ENCODE results near the gene PARD3. TPM values are rescaled to one million over a fixed set of nuclear protein-coding genes. Genes with fewer than 3 reads are reported as not detected.

Gene PARD3
- polyA plus RNA-seq, 1 donor from 2014 or later = 12.4 TPM

DNA sequence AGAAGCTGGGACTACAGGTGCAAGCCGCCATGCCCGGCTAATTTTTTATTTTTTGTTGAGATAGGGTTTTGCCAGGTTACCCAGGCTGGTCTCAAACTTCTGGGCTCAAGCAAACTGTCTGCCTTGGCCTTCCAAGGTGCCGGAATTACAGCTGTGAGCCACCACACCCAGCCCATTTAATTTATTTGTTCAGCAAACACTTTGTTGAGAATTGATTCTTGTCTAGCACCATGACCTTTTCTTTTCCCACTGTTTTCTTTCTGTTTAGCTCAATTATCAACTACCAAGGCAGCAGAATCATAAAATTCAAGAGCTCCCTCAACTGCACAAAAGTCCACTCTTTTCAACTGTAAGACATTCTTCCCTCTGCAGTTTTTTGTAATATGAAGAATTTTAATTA lies 47.8 kb upstream of the PARD3 start:
- no peaks in the 10 kb centered on the region for H3F3A ChIP-seq (ENCODE audit: insufficient read depth, low read length, poor library complexity, severe bottlenecking)
- H3K4me3 ChIP-seq (ENCODE audit: low read length) = no peak overlapping the region
- no peak overlapping the region for H3K9ac ChIP-seq (ENCODE audit: low read length)
- H4K20me1 ChIP-seq (ENCODE audit: insufficient read depth) = no peaks in the 10 kb centered on the region
- no peaks in the 10 kb centered on the region for H3K79me2 ChIP-seq (replicated peaks; ENCODE audit: insufficient read depth, low read length)
- H3K36me3 ChIP-seq (ENCODE audit: insufficient read depth, low read length) = no peaks in the 10 kb centered on the region
- no peak overlapping the region for H3K27ac ChIP-seq (ENCODE audit: low read length)
- TF ChIP-seq EZH2 (IDR thresholded peaks at IDR 0.05; ENCODE audit: borderline replicate concordance, insufficient read depth, low read length, poor library complexity, severe bottlenecking) = no peak
- TF ChIP-seq, protein P1, sequence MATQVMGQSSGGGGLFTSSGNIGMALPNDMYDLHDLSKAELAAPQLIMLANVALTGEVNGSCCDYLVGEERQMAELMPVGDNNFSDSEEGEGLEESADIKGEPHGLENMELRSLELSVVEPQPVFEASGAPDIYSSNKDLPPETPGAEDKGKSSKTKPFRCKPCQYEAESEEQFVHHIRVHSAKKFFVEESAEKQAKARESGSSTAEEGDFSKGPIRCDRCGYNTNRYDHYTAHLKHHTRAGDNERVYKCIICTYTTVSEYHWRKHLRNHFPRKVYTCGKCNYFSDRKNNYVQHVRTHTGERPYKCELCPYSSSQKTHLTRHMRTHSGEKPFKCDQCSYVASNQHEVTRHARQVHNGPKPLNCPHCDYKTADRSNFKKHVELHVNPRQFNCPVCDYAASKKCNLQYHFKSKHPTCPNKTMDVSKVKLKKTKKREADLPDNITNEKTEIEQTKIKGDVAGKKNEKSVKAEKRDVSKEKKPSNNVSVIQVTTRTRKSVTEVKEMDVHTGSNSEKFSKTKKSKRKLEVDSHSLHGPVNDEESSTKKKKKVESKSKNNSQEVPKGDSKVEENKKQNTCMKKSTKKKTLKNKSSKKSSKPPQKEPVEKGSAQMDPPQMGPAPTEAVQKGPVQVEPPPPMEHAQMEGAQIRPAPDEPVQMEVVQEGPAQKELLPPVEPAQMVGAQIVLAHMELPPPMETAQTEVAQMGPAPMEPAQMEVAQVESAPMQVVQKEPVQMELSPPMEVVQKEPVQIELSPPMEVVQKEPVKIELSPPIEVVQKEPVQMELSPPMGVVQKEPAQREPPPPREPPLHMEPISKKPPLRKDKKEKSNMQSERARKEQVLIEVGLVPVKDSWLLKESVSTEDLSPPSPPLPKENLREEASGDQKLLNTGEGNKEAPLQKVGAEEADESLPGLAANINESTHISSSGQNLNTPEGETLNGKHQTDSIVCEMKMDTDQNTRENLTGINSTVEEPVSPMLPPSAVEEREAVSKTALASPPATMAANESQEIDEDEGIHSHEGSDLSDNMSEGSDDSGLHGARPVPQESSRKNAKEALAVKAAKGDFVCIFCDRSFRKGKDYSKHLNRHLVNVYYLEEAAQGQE (IDR thresholded peaks at IDR 0.05; ENCODE audit: borderline replicate concordance) = no peak
- no peaks in the 10 kb centered on the region for H3K9me3 ChIP-seq (ENCODE audit: low read length)
- H3K9me2 ChIP-seq (ENCODE audit: insufficient read depth, low read length) = no peaks in the 10 kb centered on the region
- H3K4me2 ChIP-seq (ENCODE audit: low read length) = no peak overlapping the region
- no peak overlapping the region for H2AFZ ChIP-seq (ENCODE audit: low read depth, low read length)
- no peaks in the 10 kb centered on the region for H3K27me3 ChIP-seq (ENCODE audit: insufficient read depth, low read depth, low read length)

DNA sequence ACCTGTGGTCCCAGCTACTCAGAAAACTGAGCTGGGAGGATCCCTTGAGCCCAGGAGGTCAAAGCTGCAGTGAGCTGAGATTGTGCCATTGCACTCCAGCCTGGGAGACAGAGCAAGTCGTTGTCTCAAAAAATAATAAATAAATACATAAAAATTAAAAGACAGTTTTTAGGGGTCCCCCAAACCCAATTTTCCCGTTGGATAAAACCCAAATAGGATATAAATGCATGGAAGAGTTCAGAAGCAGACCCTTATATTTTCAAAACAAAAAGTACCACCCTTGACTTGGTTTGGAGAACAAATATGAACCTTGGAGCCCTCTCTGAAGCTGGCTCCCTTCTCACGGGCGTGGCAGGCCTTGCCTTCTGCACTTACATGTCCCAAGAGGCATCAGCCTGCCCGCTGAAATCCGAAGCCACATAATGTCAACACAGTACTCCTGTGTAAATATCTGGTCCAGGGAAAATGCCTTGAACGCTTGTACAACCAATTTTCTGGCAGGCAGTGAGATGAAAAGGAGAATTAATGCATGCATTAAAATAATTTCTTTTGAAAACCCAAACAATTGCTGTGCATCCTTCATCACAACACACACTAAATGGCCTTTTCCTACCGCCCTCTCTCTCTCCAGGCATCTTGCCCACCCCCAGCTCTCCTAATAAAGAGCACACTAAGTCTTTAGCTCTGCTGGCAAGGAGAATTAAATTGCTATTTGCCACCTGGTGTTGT lies 46.4 kb upstream of the PARD3 start:
- Histone ChIP-seq H3K9me2 (ENCODE audit: insufficient read depth, low read length) (no peaks in the 10 kb centered on the region), H3K4me3 (ENCODE audit: low read length) (no peak overlapping the region), H4K20me1 (ENCODE audit: insufficient read depth) (no peaks in the 10 kb centered on the region), H3F3A (ENCODE audit: insufficient read depth, low read length, poor library complexity, severe bottlenecking) (no peaks in the 10 kb centered on the region), H2AFZ (ENCODE audit: low read depth, low read length) (no peak overlapping the region), H3K27me3 (ENCODE audit: insufficient read depth, low read depth, low read length) (no peaks in the 10 kb centered on the region), H3K9ac (ENCODE audit: low read length) (no peak overlapping the region), H3K79me2 (replicated peaks; ENCODE audit: insufficient read depth, low read length) (no peaks in the 10 kb centered on the region), H3K4me2 (ENCODE audit: low read length) (no peak overlapping the region), H3K9me3 (ENCODE audit: low read length) (no peaks in the 10 kb centered on the region), H3K36me3 (ENCODE audit: insufficient read depth, low read length) (no peaks in the 10 kb centered on the region), H3K27ac (ENCODE audit: low read length) (no peak overlapping the region)
- TF ChIP-seq, protein P2, sequence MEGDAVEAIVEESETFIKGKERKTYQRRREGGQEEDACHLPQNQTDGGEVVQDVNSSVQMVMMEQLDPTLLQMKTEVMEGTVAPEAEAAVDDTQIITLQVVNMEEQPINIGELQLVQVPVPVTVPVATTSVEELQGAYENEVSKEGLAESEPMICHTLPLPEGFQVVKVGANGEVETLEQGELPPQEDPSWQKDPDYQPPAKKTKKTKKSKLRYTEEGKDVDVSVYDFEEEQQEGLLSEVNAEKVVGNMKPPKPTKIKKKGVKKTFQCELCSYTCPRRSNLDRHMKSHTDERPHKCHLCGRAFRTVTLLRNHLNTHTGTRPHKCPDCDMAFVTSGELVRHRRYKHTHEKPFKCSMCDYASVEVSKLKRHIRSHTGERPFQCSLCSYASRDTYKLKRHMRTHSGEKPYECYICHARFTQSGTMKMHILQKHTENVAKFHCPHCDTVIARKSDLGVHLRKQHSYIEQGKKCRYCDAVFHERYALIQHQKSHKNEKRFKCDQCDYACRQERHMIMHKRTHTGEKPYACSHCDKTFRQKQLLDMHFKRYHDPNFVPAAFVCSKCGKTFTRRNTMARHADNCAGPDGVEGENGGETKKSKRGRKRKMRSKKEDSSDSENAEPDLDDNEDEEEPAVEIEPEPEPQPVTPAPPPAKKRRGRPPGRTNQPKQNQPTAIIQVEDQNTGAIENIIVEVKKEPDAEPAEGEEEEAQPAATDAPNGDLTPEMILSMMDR (IDR thresholded peaks at IDR 0.05; ENCODE audit: poor library complexity, severe bottlenecking) = no peak
- TF ChIP-seq MXI1 (conservative IDR thresholded peaks at IDR 0.05; ENCODE audit: poor library complexity, severe bottlenecking) (no peak), EP300 (conservative IDR thresholded peaks at IDR 0.05; ENCODE audit: poor library complexity, severe bottlenecking) (no peak), POLR2AphosphoS5 (IDR thresholded peaks at IDR 0.05) (no peak), RAD21 (conservative IDR thresholded peaks at IDR 0.05) (no peak), SMC3 (conservative IDR thresholded peaks at IDR 0.05; ENCODE audit: poor library complexity) (no peak), EZH2 (IDR thresholded peaks at IDR 0.05; ENCODE audit: borderline replicate concordance, insufficient read depth, low read length, poor library complexity, severe bottlenecking) (no peak), TAF1 (IDR thresholded peaks at IDR 0.05; ENCODE audit: low read depth) (no peak)
- TF ChIP-seq, protein P1 (IDR thresholded peaks at IDR 0.05; ENCODE audit: borderline replicate concordance) = no peak
